HepG2 (cell line): ENCODE data around the gene ZNF597. TPM values are rescaled to one million over a fixed set of nuclear protein-coding genes. Genes with fewer than 3 reads are reported as not detected.
A peak's percentile ranks its signal among the peaks of the same experiment; 100 is the strongest.

Source experiments
- ATAC-seq: fragments of 200-7000 bp; cut with Tn5 transposase; 3 replicates; pipeline ENCODE4 v1.9.1; 2020; ENCODE audit warnings: mild to moderate bottlenecking, moderate library complexity
- BruUV-seq: library from RNA; stranded (reverse); fragments of 400-500 nt; replicated peaks from 2 replicates; lab custom pipeline; 2021; lab: Mats Ljungman, UMichigan
- CTCF ChIA-PET: fragments of 300-600 bp; formaldehyde crosslinking; extraction: SDS; loops from one replicate; lab custom pipeline; 2021; ENCODE audit warnings: low total read pairs, inconsistent platforms, low intra/inter-chr PET ratio; lab: Yijun Ruan, JAX
- POLR2A ChIA-PET: fragments of 350-600 bp; sonication (Branson Sonifier 250); formaldehyde crosslinking; loops from one replicate; lab custom pipeline; 2020; ENCODE audit warnings: antibody characterized with exemption, inconsistent platforms; lab: Yijun Ruan, JAX
- DNase-seq: peaks from one replicate; pipeline ENCODE4 v3.0.0-alpha.2; 2015; ENCODE audit warnings: low spot score
- FAIRE-seq: peaks from 3 replicates; lab custom pipeline; 2011; peaks lifted over from hg19 to GRCh38; lab: Jason Lieb, UNC
- H2AFZ ChIP-seq: one replicate; pipeline ENCODE4 v1.6.1; 2011; ENCODE audit warnings: low read length, inconsistent platforms
- H3K27ac ChIP-seq: fragments of 300-600 bp; 3 replicates; pipeline ENCODE4 v1.8.0; 2011; ENCODE audit warnings: mixed run types, mild to moderate bottlenecking, mixed read lengths, low read length, inconsistent platforms; ENCODE audit not compliant: insufficient read depth; ENCODE audit errors: extremely low read length
- H3K27me3 ChIP-seq, 2 experiments: fragments of 200-600 bp in 1 of 2; 2 replicates in 1 of 2; 3 replicates in 1 of 2; pipeline versions ENCODE4 v1.6.0 to v1.8.0; 2011; ENCODE audit warnings: low read length in 2 of 2, mild to moderate bottlenecking in 2 of 2, moderate library complexity in 2 of 2, inconsistent platforms in 1 of 2; ENCODE audit not compliant: insufficient read depth in 2 of 2, control insufficient read depth in 1 of 2
- H3K36me3 ChIP-seq, 2 experiments: fragments of 200-600 bp in 1 of 2; replicated peaks in 1 of 2; 2 replicates in 1 of 2; 3 replicates in 1 of 2; pipeline versions ENCODE4 v1.5.1 to v1.8.0; 2011; ENCODE audit warnings: low read length in 2 of 2, inconsistent platforms in 1 of 2; ENCODE audit not compliant: insufficient read depth in 2 of 2, control insufficient read depth in 1 of 2
- H3K4me1 ChIP-seq: 2 replicates; pipeline ENCODE4 v1.5.1; 2012; ENCODE audit warnings: low read length, inconsistent platforms; ENCODE audit not compliant: insufficient read depth
- H3K4me2 ChIP-seq: 2 replicates; pipeline ENCODE4 v1.6.0; 2011; ENCODE audit warnings: low read depth, low read length, inconsistent platforms
- H3K4me3 ChIP-seq, 3 experiments: fragments of 200-600 bp in 1 of 3; sonication (generic), shearing (Covaris generic) in 1 of 3; replicated peaks in 1 of 3; 2 replicates each; pipeline ENCODE4 v1.5.1; 2011 to 2016; ENCODE audit warnings: low read length in 3 of 3, inconsistent platforms in 2 of 3, low read depth in 2 of 3, mild to moderate bottlenecking in 2 of 3, control low read depth in 1 of 3, mixed read lengths in 1 of 3; ENCODE audit not compliant: insufficient read depth in 1 of 3
- H3K79me2 ChIP-seq: one replicate; pipeline ENCODE4 v1.6.1; 2011; ENCODE audit warnings: low read length, inconsistent platforms; ENCODE audit not compliant: insufficient read depth
- H3K9ac ChIP-seq: 2 replicates; pipeline ENCODE4 v1.6.0; 2011; ENCODE audit warnings: mild to moderate bottlenecking, low read depth, low read length, inconsistent platforms; ENCODE audit not compliant: insufficient read depth
- H3K9me3 ChIP-seq: 2 replicates; pipeline ENCODE4 v1.5.1; 2012; ENCODE audit warnings: mild to moderate bottlenecking, low read length
- H4K20me1 ChIP-seq: 2 replicates; pipeline ENCODE4 v1.6.0; 2011; ENCODE audit warnings: inconsistent platforms, mild to moderate bottlenecking, low read length, moderate library complexity; ENCODE audit not compliant: insufficient read depth
- ZNF263 ChIP-seq: sonication (generic); formaldehyde crosslinking; IDR thresholded peaks from 2 replicates; pipeline ENCODE4 v1.4.0; 2020; ENCODE audit warnings: missing genetic modification reagents
- WGBS: methylation state at CpG from one replicate; pipeline ENCODE4 v1.1.6; 2017; ENCODE audit warnings: low lambda C conversion rate; 5-methylcytosine and 5-hydroxymethylcytosine counted together
- in situ Hi-C: cut with HindIII; loops from 2 replicates; pipeline ENCODE4 v1.10.0; 2017; ENCODE audit warnings: low pct_unique_long_range_greater_than_20kb; ENCODE audit not compliant: extremely low pct_ligation_motif_present
- intact Hi-C: fragments of 100-400 bp; cut with micrococcal nuclease; formaldehyde crosslinking; loops from one replicate; pipeline ENCODE4 v1.10.0; 2022; ENCODE audit not compliant: unreplicated experiment
- polyA plus RNA-seq, 8 experiments: library from polyadenylated mRNA; depleted of rRNA in 3 of 8; stranded (reverse) in 7 of 8; unstranded in 1 of 8; fragments of >200 nt; fragmentation: Illumina TruSeq in 4 of 8; extraction: Trizol in 4 of 8; gene quantifications; 2 replicates each; pipeline versions ENCODE4 v1.2.1 to v1.2.3, GENCODE V29; 2011 to 2016; ENCODE audit warnings: low read depth in 4 of 8, missing spikeins in 1 of 8, mixed read lengths in 1 of 8; ENCODE audit not compliant: insufficient read depth in 1 of 8
- total RNA-seq, 5 experiments: library from RNA; depleted of rRNA; stranded (reverse); fragments of >200 nt; fragmentation: Illumina TruSeq; extraction: Trizol; gene quantifications; 2 replicates each; pipeline ENCODE4 v1.2.3, GENCODE V29; 2016; ENCODE audit warnings: low read depth in 1 of 5
- TF ChIP-seq, protein P1 (sequence below): sonication (generic); formaldehyde crosslinking; IDR thresholded peaks from 2 replicates; pipeline ENCODE4 v1.5.1; 2020; ENCODE audit warnings: mild to moderate bottlenecking, missing genetic modification reagents, moderate library complexity

The ZNF597 gene
- total and polyA plus RNA-seq, 2 of the 13 experiments (the other 11 are each of a cell fraction or from before 2014, with no cell fraction given), result 1.3 to 2.4 TPM

DNA sequence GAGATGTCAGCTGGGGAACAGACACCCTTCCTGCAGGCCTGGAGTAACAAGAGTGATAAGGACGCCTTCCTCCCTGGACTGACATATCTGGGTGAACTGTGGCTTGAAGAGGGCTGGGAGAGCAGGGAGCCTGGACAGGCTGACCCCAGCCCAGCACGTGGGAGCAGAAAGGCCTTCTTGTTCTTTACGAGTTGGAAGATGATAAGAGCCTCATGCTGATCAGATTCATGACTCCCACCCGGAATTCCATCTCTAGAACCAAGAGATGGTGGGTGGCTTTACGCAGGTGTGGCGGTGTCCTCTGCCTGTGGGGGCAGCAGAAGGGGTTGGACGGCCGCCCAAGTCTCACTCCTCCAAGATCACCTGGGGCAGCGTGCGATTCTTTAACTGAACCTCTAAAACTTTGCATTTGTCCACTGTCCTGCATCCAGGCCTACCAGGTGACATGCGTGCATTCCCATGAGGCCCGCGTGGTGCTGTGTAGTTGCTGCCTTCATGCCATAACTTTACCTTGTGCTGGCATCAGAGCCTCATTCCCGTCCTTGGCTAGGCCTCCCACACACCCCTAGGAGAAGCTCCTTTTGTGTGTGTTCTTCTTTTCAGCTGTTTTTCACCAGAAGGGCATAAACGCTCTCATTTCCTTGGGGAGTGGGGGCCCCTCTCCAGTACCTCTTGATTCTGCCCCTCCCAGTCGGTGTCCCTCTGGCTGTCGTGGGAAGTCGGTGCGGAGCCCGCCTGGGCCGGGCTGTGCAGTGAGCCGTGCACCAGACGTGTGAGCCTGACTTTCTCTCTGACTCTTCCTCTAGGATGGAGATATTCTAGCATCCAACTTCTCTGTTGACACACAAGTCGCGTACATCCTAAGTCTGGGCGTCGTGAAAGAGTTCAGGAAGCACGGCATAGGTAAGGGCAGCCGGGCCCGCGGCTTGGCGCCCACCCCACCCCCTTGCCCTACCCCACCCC is 38.7 kb upstream of the ZNF597 start:
- CTCF ChIA-PET, result no interaction called here
- ATAC-seq, result peak; percentile 7; the same call in 2 of the 3 replicates
- no peak for TF ChIP-seq ZNF263
- TF ChIP-seq, protein P1, sequence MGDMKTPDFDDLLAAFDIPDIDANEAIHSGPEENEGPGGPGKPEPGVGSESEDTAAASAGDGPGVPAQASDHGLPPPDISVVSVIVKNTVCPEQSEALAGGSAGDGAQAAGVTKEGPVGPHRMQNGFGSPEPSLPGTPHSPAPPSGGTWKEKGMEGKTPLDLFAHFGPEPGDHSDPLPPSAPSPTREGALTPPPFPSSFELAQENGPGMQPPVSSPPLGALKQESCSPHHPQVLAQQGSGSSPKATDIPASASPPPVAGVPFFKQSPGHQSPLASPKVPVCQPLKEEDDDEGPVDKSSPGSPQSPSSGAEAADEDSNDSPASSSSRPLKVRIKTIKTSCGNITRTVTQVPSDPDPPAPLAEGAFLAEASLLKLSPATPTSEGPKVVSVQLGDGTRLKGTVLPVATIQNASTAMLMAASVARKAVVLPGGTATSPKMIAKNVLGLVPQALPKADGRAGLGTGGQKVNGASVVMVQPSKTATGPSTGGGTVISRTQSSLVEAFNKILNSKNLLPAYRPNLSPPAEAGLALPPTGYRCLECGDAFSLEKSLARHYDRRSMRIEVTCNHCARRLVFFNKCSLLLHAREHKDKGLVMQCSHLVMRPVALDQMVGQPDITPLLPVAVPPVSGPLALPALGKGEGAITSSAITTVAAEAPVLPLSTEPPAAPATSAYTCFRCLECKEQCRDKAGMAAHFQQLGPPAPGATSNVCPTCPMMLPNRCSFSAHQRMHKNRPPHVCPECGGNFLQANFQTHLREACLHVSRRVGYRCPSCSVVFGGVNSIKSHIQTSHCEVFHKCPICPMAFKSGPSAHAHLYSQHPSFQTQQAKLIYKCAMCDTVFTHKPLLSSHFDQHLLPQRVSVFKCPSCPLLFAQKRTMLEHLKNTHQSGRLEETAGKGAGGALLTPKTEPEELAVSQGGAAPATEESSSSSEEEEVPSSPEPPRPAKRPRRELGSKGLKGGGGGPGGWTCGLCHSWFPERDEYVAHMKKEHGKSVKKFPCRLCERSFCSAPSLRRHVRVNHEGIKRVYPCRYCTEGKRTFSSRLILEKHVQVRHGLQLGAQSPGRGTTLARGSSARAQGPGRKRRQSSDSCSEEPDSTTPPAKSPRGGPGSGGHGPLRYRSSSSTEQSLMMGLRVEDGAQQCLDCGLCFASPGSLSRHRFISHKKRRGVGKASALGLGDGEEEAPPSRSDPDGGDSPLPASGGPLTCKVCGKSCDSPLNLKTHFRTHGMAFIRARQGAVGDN (CRISPR knock-in tag), result peak; percentile 37; the same call in 1 of the 2 replicates
- TF ChIP-seq, all 625 proteins: peak for 1

More for the DNA sequence above, 38.7 kb upstream of the ZNF597 start:
- FAIRE-seq, result no peak
- Histone ChIP-seq H3K27ac (peak overlapping the region; percentile 12), H4K20me1 (peaks cover 10% of the 10 kb centered on the region; the same call in 1 of the 2 replicates), H3K9ac (no peak overlapping the region), H3K4me3 (no peak overlapping the region), H3K4me1 (peaks cover 17% of the 10 kb centered on the region), H2AFZ (no peak overlapping the region), H3K9me3 (no peaks in the 10 kb centered on the region), H3K4me2 (no peak overlapping the region), H3K27me3 (no peaks in the 10 kb centered on the region), H3K79me2 (peaks cover 24% of the 10 kb centered on the region), H3K36me3 (peaks cover 39 to 73% of the 10 kb centered on the region in 2 experiments)
- no TSS peak for BruUV-seq
- intact Hi-C loops, result no loop called here
- in situ Hi-C loops, result no loop called here
- POLR2A ChIA-PET, result no interaction called here
- no peak for DNase-seq
- WGBS, result 98% methylated on average over 29 of the region's 32 CpGs
